Vagina (tissue), 2 donors: Measurements from ENCODE around the gene DNAJC4.
A peak's percentile ranks its signal among the peaks of the same experiment; 100 is the strongest.

ENCODE experiments used
- CTCF ChIP-seq, 3 experiments: fragments of 450-650 bp in 2 of 3; fragments of 200-600 bp in 1 of 3; sonication (generic) in 1 of 3; IDR thresholded peaks; one replicate each; pipeline ENCODE4 v1.5.1; 2017 to 2019; ENCODE audit warnings: antibody characterized with exemption in 3 of 3, mild to moderate bottlenecking in 2 of 3, moderate library complexity in 2 of 3
- POLR2A ChIP-seq, 2 donors: fragments of 450-650 bp; IDR thresholded peaks; one replicate each; pipeline ENCODE4 v1.6.1; 2017; ENCODE audit warnings: antibody characterized with exemption in 2 of 2, mild to moderate bottlenecking in 2 of 2, moderate library complexity in 2 of 2
- POLR2AphosphoS5 ChIP-seq, 2 donors: sonication (generic); formaldehyde crosslinking; IDR thresholded peaks; one replicate each; pipeline ENCODE4 v1.9.0; 2017; ENCODE audit warnings: antibody characterized with exemption in 2 of 2, mild to moderate bottlenecking in 2 of 2, low read depth in 1 of 2; ENCODE audit not compliant: insufficient read depth in 1 of 2

GRCh38 chr11:64207256-64208085 is 22.9 kb upstream of the DNAJC4 start:
- TF ChIP-seq CTCF (IDR thresholded peaks at IDR 0.05) (peak in 1 of 3 experiments; percentile 17), POLR2AphosphoS5 (IDR thresholded peaks at IDR 0.05; ENCODE audit: insufficient read depth in 1 of 2, low read depth in 1 of 2) (peak in 1 of 2 donors; percentile 77), POLR2A (IDR thresholded peaks at IDR 0.05) (no peak)
